ENCODE results near the gene SACS.

The SACS gene

DNA sequence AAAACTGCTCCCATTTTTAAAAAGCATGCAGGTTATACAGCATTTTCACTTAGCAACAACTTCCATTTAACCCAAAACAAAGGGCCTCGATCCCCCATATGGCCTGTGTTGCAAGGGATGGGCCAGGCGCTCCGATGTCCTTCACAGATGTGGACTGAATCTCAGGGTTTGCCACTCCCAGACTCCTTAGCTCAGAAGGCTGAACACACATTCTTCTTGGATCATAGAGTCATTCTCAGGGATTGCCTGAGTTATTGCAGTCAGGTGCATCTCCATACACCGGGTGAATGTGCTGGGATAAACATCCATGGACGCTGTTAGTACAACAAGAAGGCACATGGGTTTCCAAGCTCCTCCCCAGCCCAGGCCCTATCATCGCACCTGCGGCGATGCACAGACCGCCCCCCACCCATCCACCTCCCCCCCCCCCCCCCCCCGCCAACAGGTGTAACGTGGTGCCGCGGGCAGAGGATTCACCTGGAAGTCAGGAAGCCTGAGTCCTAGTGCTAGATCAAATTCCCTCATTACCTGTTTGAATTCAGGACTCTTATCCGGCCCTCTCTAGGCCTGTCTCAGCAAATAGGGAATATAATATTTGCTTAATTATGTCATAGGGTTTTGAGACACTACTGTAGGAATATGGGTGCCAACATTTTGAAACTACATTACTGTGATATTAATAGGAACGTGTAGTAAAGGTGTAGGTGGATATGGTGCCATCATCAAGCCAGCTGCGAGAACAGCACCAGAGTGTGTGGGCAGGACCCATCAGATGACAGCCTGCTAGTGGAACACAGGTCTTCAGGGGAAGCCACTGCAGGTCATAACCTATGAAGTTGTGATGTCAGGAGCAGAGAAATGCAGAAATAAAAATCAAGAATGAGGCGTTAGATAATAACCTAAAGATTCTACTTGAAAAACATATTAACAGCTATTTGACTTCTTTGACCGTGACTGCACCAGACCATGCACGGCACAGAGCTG is 110.9 kb downstream of the SACS start:
- TF ChIP-seq, protein P1, sequence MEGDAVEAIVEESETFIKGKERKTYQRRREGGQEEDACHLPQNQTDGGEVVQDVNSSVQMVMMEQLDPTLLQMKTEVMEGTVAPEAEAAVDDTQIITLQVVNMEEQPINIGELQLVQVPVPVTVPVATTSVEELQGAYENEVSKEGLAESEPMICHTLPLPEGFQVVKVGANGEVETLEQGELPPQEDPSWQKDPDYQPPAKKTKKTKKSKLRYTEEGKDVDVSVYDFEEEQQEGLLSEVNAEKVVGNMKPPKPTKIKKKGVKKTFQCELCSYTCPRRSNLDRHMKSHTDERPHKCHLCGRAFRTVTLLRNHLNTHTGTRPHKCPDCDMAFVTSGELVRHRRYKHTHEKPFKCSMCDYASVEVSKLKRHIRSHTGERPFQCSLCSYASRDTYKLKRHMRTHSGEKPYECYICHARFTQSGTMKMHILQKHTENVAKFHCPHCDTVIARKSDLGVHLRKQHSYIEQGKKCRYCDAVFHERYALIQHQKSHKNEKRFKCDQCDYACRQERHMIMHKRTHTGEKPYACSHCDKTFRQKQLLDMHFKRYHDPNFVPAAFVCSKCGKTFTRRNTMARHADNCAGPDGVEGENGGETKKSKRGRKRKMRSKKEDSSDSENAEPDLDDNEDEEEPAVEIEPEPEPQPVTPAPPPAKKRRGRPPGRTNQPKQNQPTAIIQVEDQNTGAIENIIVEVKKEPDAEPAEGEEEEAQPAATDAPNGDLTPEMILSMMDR (IDR thresholded peaks at IDR 0.05), result no peak

DNA sequence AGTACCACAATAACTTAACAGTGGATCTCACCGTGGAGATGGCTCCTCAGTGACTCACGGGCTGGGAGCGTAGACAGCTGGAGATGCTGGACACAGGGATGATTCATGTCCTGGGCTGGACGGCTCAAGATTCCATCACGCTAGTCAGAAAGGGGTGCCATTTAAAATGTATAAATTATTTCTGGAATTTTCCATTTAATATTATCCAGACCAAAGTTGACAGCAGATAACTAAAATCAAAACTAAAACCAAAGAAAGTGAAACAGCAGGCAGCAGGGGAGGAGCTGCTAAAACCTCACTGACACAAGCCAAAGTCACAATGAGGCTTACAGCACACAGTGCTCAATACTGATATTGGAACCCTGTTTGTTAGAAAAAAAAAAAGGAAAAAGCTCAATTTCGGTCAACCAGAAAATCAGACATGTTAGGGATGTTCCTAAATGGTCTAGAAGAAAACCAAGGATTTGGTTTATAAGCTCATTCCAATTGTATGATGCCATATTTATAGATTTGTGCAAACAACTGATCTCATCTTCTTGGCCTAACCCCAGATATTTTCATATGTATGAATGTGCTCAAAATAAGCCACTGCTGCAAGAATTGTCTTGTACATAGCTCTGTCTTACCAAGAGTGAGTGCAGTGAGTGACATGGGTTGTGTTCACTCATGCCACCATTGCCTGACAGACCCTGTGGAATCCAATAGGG is 111.8 kb downstream of the SACS start:
- TF ChIP-seq, protein P1 (IDR thresholded peaks at IDR 0.05), result no peak

DNA sequence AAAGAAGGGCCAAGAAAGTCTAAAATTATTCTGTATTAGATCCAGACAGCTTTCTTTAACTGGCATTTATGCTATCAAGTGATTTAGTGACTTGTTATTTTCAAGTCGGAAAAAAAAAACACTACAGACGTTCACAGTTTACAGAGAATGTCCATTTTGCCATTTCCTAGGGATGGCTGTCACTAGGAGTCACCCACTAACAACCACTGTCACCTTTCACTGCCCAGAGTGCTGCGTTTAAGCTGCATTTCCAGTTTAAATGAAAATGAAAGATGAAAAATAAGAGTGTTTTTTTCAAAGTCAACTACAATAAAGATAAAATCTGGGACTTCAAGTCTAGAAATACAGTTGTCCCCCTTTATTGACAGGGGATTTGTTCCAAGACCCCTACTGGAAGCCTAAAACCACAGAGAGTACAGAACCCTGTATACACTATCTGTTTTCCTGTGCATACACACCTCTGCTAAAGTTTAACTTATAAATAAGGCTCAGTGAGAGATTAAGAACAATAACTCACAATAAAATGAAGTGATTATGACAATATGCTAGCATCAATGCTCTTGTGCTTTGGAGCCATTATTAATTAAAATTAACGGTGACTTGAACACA is 112.5 kb downstream of the SACS start:
- TF ChIP-seq, protein P1 (IDR thresholded peaks at IDR 0.05), result no peak

DNA sequence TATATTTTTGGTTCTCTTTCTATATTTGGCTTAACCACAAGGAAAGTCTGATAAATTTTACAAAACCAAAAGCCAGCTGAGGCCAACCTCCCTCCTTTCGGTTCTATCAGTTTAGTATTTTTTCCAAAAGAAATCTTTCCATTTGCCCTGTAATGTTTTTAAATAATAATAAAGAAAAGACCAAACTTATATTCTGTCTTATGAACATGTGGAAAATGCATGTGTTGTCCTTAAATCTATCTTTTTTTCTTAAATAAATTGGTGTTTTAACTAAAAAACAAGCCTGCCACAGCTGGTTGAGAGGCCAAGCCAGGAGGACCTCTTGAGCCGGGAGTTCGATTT is 113.6 kb downstream of the SACS start:
- TF ChIP-seq, protein P1 (IDR thresholded peaks at IDR 0.05), result no peak; the same call in 1 of the 2 replicates

DNA sequence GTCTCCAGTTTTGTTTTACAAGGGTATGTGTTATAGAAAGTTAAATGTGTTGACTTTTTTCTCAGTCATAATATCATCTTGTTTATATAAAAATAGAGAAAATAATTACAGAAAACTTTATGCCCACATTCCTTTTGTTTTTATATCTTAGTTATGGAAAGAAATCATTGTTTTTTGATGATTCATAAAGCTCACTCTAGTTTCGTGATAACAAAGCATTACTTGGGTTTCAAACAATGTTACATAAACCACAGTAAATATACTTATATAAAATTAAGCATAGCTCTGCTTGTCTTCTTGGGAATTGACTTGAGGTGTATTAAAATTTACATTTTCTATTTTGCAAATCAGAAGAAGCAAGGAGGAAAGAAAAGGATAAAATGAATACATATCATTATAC is 140.9 kb downstream of the SACS start:
- TF ChIP-seq, protein P1 (IDR thresholded peaks at IDR 0.05), result no peak

DNA sequence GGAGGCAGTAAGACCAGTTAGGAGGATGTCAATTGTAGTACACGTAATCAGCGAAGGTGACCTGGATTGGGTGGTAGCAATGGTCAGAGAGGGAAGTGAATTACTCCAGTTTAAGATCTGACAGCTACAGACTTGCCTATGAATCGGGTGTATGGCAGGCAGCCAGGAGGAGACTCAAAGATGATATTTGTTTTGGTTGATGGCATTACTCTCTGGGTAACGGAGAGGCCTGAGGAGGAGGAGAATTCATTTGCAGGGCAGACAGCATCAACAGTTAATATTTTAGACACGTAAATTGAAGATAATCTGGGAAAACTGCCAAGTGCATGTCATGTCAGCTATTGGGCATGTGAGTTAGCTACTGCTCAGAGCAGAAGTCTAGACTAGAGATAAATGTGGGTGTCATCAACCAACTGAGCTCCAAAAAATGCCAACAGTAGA is 143.6 kb downstream of the SACS start:
- TF ChIP-seq, protein P1 (IDR thresholded peaks at IDR 0.05), result no peak

DNA sequence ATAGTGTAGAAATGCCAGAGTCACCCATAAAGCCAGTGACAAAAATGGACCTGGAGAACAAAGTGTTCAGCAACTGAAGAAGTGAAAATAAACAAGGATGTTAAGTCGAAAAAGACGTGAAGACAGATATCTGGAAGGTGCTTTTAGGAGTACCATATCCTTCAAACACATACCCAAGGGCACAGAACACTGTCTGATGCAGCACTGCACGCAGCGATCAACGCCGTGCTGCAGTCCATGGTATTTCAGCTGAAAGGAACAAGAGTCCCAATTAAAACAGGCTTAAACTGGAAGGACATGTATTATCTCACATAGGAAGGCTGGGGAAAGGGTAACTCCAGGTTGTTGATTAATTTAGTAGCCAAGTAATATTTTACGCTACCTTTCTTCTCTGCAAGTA is 144.5 kb downstream of the SACS start:
- TF ChIP-seq, protein P1 (IDR thresholded peaks at IDR 0.05), result no peak

Measured in LNCAP (cell line).